GM10248 (cell line): ENCODE data around the gene B4GALNT2.

Source experiments
- CTCF ChIA-PET: fragments of 300-600 bp; sonication (Branson Sonifier 250); formaldehyde crosslinking; extraction: SDS; loops from one replicate; lab custom pipeline; 2021; ENCODE audit warnings: antibody characterized with exemption; lab: Yijun Ruan, JAX
- POLR2A ChIA-PET: fragments of 350-650 bp; sonication (Branson Sonifier 250); formaldehyde crosslinking; extraction: SDS; loops from one replicate; lab custom pipeline; 2020; ENCODE audit warnings: antibody characterized with exemption; lab: Yijun Ruan, JAX
- DNase-seq: peaks from one replicate; pipeline ENCODE4 v3.0.0; 2012; ENCODE audit errors: extremely low spot score
- CTCF ChIP-seq: IDR thresholded peaks from 2 replicates; pipeline ENCODE4 v1.5.1; 2012; ENCODE audit warnings: mild to moderate bottlenecking, low read depth; ENCODE audit errors: extremely low read depth, missing control alignments, control extremely low read depth

B4GALNT2 gene

GRCh38 chr17:49148171-49148570 is 15.6 kb downstream of the B4GALNT2 start:
- ChIA-PET POLR2A (no interaction called here), CTCF (interaction anchor here (1.3 to 1.7 kb wide), 3 partner anchors 9 to 19 kb away, joined by 3 to 7 read pairs (median 4); no protein-coding TSS in a partner anchor)
- no peak for TF ChIP-seq CTCF
- no peak for DNase-seq

- no peak for TF ChIP-seq CTCF
- no peak for DNase-seq
- CTCF ChIA-PET: interaction anchor here (0.9 to 2.2 kb wide), 2 partner anchors 15 to 28 kb away, joined by 3 to 5 read pairs; no protein-coding TSS in a partner anchor
- POLR2A ChIA-PET: no interaction called here
Observed at GRCh38 chr17:49151996-49152395, 19.4 kb downstream of the B4GALNT2 start.

GRCh38 chr17:49156256-49156655 is 23.7 kb downstream of the B4GALNT2 start:
- POLR2A ChIA-PET: no interaction called here
- no peak for TF ChIP-seq CTCF
- no peak for DNase-seq
- CTCF ChIA-PET: no interaction called here

GRCh38 chr17:49157784-49158183 is 25.2 kb downstream of the B4GALNT2 start:
- POLR2A ChIA-PET: no interaction called here
- no peak for DNase-seq
- TF ChIP-seq CTCF: no peak
- CTCF ChIA-PET: interaction anchor here (1.2 kb wide), 1 partner anchor 69 kb away, joined by 6 read pairs; no protein-coding TSS in a partner anchor

GRCh38 chr17:49162866-49163265 is 30.3 kb downstream of the B4GALNT2 start:
- POLR2A ChIA-PET: no interaction called here

GRCh38 chr17:49165143-49165542 is 32.6 kb downstream of the B4GALNT2 start:
- CTCF ChIA-PET: no interaction called here
- no peak for DNase-seq
- TF ChIP-seq CTCF: no peak
- POLR2A ChIA-PET: no interaction called here

More at GRCh38 chr17:49162866-49163265, 30.3 kb downstream of the B4GALNT2 start:
- no peak for DNase-seq
- no peak for TF ChIP-seq CTCF
- CTCF ChIA-PET: interaction anchor here (1.6 kb wide), 1 partner anchor 17 kb away, joined by 5 read pairs; no protein-coding TSS in a partner anchor
